NCI-H345 treated with DMSO at 0.1 percent for 48 hours (cell line): Measurements from ENCODE around the gene TSKS.
"Not testable (repeated sequence)": the region's sequence is repeated elsewhere in the genome, so short reads cannot be mapped to it uniquely, and the experiment has no call there.

Source experiments
- DNase-seq: peaks from one replicate; lab custom pipeline; 2025; ENCODE audit not compliant: unreplicated experiment; lab: John Stamatoyannopoulos, UW

TSKS gene

GRCh38 chr19:49767381-49767780 lies 4.3 kb upstream of the TSKS start:
- no peak for DNase-seq

- no peak for DNase-seq
Observed at GRCh38 chr19:49766930-49767299, 3.8 kb upstream of the TSKS start, which contains the start of gene AP2A1. TSS of gene AP2A1 (plus strand) at chr19:49767001. CDS start at chr19:49767134, 133 bp downstream.

- DNase-seq = peak; percentile 98
Observed at GRCh38 chr19:49766007-49766929, 3.2 kb upstream of the TSKS start.

- no peak for DNase-seq
Observed at GRCh38 chr19:49764341-49764740, 1.2 kb upstream of the TSKS start.

GRCh38 chr19:49761625-49762311 lies 1.3 kb downstream of the TSKS start:
- DNase-seq = no peak

- no peak for DNase-seq
Observed at GRCh38 chr19:49761249-49761624, 1.9 kb downstream of the TSKS start.

GRCh38 chr19:49758292-49758691 lies 4.8 kb downstream of the TSKS start:
- no peak for DNase-seq

GRCh38 chr19:49755956-49756355 lies 7.2 kb downstream of the TSKS start:
- no peak for DNase-seq

GRCh38 chr19:49752701-49753100 lies 10.4 kb downstream of the TSKS start:
- no peak for DNase-seq

GRCh38 chr19:49749771-49750170 lies 13.3 kb downstream of the TSKS start:
- no peak for DNase-seq

GRCh38 chr19:49749055-49749716 lies 13.9 kb downstream of the TSKS start:
- no peak for DNase-seq

GRCh38 chr19:49746206-49746958 lies 16.7 kb downstream of the TSKS start:
- DNase-seq = no peak

GRCh38 chr19:49744946-49745381 lies 18.1 kb downstream of the TSKS start:
- DNase-seq = no peak

- DNase-seq = no peak
Observed at GRCh38 chr19:49741210-49741844, 21.8 kb downstream of the TSKS start.

- DNase-seq = no peak
Observed at GRCh38 chr19:49739933-49740332, 23.2 kb downstream of the TSKS start.

- DNase-seq = no peak
Observed at GRCh38 chr19:49739098-49739497, 24.0 kb downstream of the TSKS start.

- no peak for DNase-seq
Observed at GRCh38 chr19:49738268-49738667, 24.8 kb downstream of the TSKS start.

GRCh38 chr19:49730166-49730565 lies 32.9 kb downstream of the TSKS start:
- DNase-seq = no peak

- DNase-seq = no peak
Observed at GRCh38 chr19:49727217-49728030, 35.7 kb downstream of the TSKS start.

GRCh38 chr19:49719420-49719819 lies 43.7 kb downstream of the TSKS start:
- not testable (repeated sequence) for DNase-seq
